ENCODE measurements around the gene ENTPD8. TPM values are rescaled to one million over a fixed set of nuclear protein-coding genes. Genes with fewer than 3 reads are reported as not detected.
A peak's percentile ranks its signal among the peaks of the same experiment; 100 is the strongest.

The ENTPD8 gene
- total and polyA plus RNA-seq, 2 donors (not counting 1 experiment from before 2014, with no cell fraction given): not detected

- ATAC-seq (ENCODE audit: low read depth) (peak; percentile 94), DNase-seq (peak; percentile 96)
- Histone ChIP-seq H3K79me2 (ENCODE audit: control insufficient read depth, insufficient read depth, low read length) (peaks cover 8% of the 10 kb centered on the region), H3K4me2 (replicated peaks; ENCODE audit: low read depth, low read length, poor library complexity, severe bottlenecking) (peak within 1 kb of the TSS; percentile 87), H2AFZ (ENCODE audit: insufficient read depth, low read depth, low read length, poor library complexity, severe bottlenecking) (peak within 1 kb of the TSS; percentile 85), H3K9ac (ENCODE audit: low read length) (peak within 1 kb of the TSS; percentile 74), H3K4me1 (ENCODE audit: control insufficient read depth in 2 of 2, insufficient read depth in 2 of 2, low read length in 2 of 2) (peaks cover 12 to 19% of the 10 kb centered on the region in 2 donors), H3K36me3 (replicated peaks in 1 of 2; ENCODE audit: control extremely low read depth in 1 of 2, control insufficient read depth in 1 of 2, extremely low read depth in 1 of 2, insufficient read depth in 2 of 2, low read length in 1 of 2) (no peaks in the 10 kb centered on the region), H3K4me3 (ENCODE audit: control extremely low read depth in 1 of 5, extremely low read depth in 1 of 5, insufficient read depth in 1 of 5, low read depth in 2 of 5, low read length in 4 of 5) (peak within 1 kb of the TSS; percentile 36 to 70 (median 65)), H4K20me1 (ENCODE audit: control insufficient read depth, insufficient read depth, low read length, poor library complexity, severe bottlenecking) (peaks cover under 1% of the 10 kb centered on the region), H3K27ac (ENCODE audit: low read length in 2 of 2) (peak within 1 kb of the TSS in 1 of 2 donors; percentile 58), H3K9me3 (ENCODE audit: control extremely low read depth in 1 of 3, control insufficient read depth in 2 of 3, insufficient read depth in 1 of 3, low read length in 2 of 3) (no peaks in the 10 kb centered on the region), H3K27me3 (replicated peaks in 1 of 4; ENCODE audit: control extremely low read depth in 1 of 4, control insufficient read depth in 3 of 4, insufficient read depth in 4 of 4, low read length in 3 of 4) (no peaks in the 10 kb centered on the region)
- ChIA-PET POLR2A (interaction anchor here (0.6 to 3.1 kb wide), 10 partner anchors 19 to 580 kb away, joined by 3 to 13 read pairs (median 5); partner anchors contain the start of genes ENTPD8, MRPL41, NELFB and NRARP), CTCF (interaction anchor here (0.6 to 3.4 kb wide), 13 partner anchors 10 to 1081 kb away, joined by 3 to 23 read pairs (median 4); partner anchors contain the start of genes NRARP and NSMF)
- peaks cover 11% of the 10 kb centered on the region for H3K4me1 Mint-ChIP-seq
- peak; percentile 69 for TF ChIP-seq CTCF (IDR thresholded peaks at IDR 0.05)
- no peak for TF ChIP-seq EZH2 (IDR thresholded peaks at IDR 0.05; ENCODE audit: borderline replicate concordance, insufficient read depth, low read depth, low read length, poor library complexity, severe bottlenecking)
- H3K9me3 Mint-ChIP-seq (ENCODE audit: insufficient read depth): no peaks in the 10 kb centered on the region
- WGBS (ENCODE audit: insufficient coverage): under 1% methylated on average over 113 of the region's 113 CpGs
- no peaks in the 10 kb centered on the region for H3K27me3 Mint-ChIP-seq
- peak within 1 kb of the TSS; percentile 59 for H3K27ac Mint-ChIP-seq
- H3K4me3 Mint-ChIP-seq: peak within 1 kb of the TSS; percentile 86
- intact Hi-C loops (cut with micrococcal nuclease): loop anchor here (1.0 to 5.0 kb wide), 7 partner anchors 18 to 127 kb away; partner anchors contain the start of genes ENTPD8, NRARP, NSMF and PNPLA7
Measured at GRCh38 chr9:137422604-137423513, 18.3 kb downstream of the ENTPD8 start, which contains the start of the genes EXD3 and NOXA1. TSS of gene EXD3 (minus strand) at chr9:137423162. CDS start at chr9:137395357, 27,805 bp downstream. TSS of gene NOXA1 (plus strand) at chr9:137423393. CDS start at chr9:137423530, 137 bp downstream.

Data from B cell (primary cell).